Measurements from ENCODE around the gene LARP4B. TPM values are rescaled to one million over a fixed set of nuclear protein-coding genes. Genes with fewer than 3 reads are reported as not detected.

The LARP4B gene
- total RNA-seq, 1 experiment from 2014 or later: 181 TPM

DNA sequence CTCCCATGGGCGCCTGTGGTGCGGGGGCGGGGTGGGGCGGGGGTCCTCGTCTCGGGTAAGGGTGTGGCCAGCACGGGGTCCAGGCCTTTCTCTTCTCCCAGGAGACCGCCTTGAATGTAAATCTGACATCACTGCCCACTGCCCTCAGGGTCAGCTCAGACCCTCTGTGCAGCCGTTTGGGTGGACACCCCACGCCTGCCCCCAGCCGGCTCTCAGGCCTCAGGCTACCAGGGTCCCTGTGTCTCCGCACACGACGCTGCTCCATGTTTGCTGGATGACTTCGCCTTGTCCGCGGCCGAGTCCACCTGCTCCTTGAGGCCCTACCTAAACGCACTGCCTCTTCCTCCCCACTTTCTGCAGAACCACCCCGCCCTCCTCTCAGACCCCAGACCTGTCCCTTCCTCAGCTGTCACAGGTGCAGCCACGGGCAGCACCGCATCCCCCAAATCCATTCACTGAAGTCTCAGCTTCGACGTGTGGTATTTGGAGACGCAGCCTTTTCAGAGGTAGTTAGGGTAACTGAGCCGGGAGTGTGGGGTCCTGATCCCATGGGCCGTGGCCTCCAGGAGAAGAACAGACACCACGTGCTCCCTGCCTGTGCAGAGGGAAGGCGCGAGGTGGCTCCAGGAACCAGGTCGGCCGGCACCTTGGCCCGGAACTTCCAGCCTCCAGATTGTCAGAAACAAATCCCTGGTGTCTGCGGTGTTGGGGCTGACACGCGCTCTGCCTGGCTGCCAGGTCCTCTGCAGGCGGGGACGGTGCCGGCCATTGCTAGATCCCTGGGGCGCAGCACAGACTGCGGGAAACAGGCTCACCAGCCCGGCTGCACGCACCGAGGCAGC lies 144.7 kb downstream of the LARP4B start:
- no peaks in the 10 kb centered on the region for H3K4me1 Mint-ChIP-seq (ENCODE audit: low read depth, unreplicated experiment)
- intact Hi-C loops (cut with micrococcal nuclease; ENCODE audit: unreplicated experiment): loop anchor here (5.0 kb wide), 1 partner anchor 275 kb away; no protein-coding TSS in a partner anchor
- CTCF ChIA-PET: no interaction called here
- BruUV-seq (replicated peaks): no TSS peak
- no peak for DNase-seq
- H3K27ac Mint-ChIP-seq (ENCODE audit: unreplicated experiment): peak overlapping the region; percentile 23
- no peak for TF ChIP-seq CTCF (IDR thresholded peaks at IDR 0.05; ENCODE audit: unreplicated experiment)
- H3K27me3 Mint-ChIP-seq (ENCODE audit: unreplicated experiment): no peaks in the 10 kb centered on the region
- no peak overlapping the region for H3K4me3 Mint-ChIP-seq (ENCODE audit: low read depth, unreplicated experiment)
- H3K9me3 Mint-ChIP-seq (ENCODE audit: low read depth, unreplicated experiment): no peaks in the 10 kb centered on the region
- H3K36me3 Mint-ChIP-seq (ENCODE audit: insufficient read depth, unreplicated experiment): peaks cover 58% of the 10 kb centered on the region

- Mint-ChIP-seq H3K4me3 (ENCODE audit: low read depth, unreplicated experiment) (no peak overlapping the region), H3K27me3 (ENCODE audit: unreplicated experiment) (no peaks in the 10 kb centered on the region)
- CTCF ChIA-PET: interaction anchor here (1.3 kb wide), 1 partner anchor 275 kb away, joined by 6 read pairs; no protein-coding TSS in a partner anchor
These were observed 145.7 kb downstream of the LARP4B start for GRCh38 chr10:785861-786214.

GRCh38 chr10:785089-785860 lies 146.2 kb downstream of the LARP4B start:
- peak overlapping the region; percentile 47 for H3K27ac Mint-ChIP-seq (ENCODE audit: unreplicated experiment)
- intact Hi-C loops (cut with micrococcal nuclease; ENCODE audit: unreplicated experiment): loop anchor here (5.0 kb wide), 1 partner anchor 273 kb away; no protein-coding TSS in a partner anchor
- no peak for TF ChIP-seq CTCF (IDR thresholded peaks at IDR 0.05; ENCODE audit: unreplicated experiment)
- peak overlapping the region; percentile 60 for H3K4me3 Mint-ChIP-seq (ENCODE audit: low read depth, unreplicated experiment)
- peaks cover 62% of the 10 kb centered on the region for H3K36me3 Mint-ChIP-seq (ENCODE audit: insufficient read depth, unreplicated experiment)
- no TSS peak for BruUV-seq (replicated peaks)
- no peak for DNase-seq
- H3K9me3 Mint-ChIP-seq (ENCODE audit: low read depth, unreplicated experiment): no peaks in the 10 kb centered on the region
- no peaks in the 10 kb centered on the region for H3K4me1 Mint-ChIP-seq (ENCODE audit: low read depth, unreplicated experiment)
- no peaks in the 10 kb centered on the region for H3K27me3 Mint-ChIP-seq (ENCODE audit: unreplicated experiment)
- CTCF ChIA-PET: interaction anchor here (1.3 kb wide), 1 partner anchor 274 kb away, joined by 6 read pairs; no protein-coding TSS in a partner anchor

More at GRCh38 chr10:785861-786214, 145.7 kb downstream of the LARP4B start:
- Mint-ChIP-seq H3K36me3 (ENCODE audit: insufficient read depth, unreplicated experiment) (peaks cover 56% of the 10 kb centered on the region), H3K9me3 (ENCODE audit: low read depth, unreplicated experiment) (no peaks in the 10 kb centered on the region), H3K27ac (ENCODE audit: unreplicated experiment) (peak overlapping the region; percentile 47), H3K4me1 (ENCODE audit: low read depth, unreplicated experiment) (no peaks in the 10 kb centered on the region)
- intact Hi-C loops (cut with micrococcal nuclease; ENCODE audit: unreplicated experiment): loop anchor here (5.0 kb wide), 1 partner anchor 274 kb away; no protein-coding TSS in a partner anchor
- DNase-seq: no peak
- no TSS peak for BruUV-seq (replicated peaks)
- no peak for TF ChIP-seq CTCF (IDR thresholded peaks at IDR 0.05; ENCODE audit: unreplicated experiment)

DNA sequence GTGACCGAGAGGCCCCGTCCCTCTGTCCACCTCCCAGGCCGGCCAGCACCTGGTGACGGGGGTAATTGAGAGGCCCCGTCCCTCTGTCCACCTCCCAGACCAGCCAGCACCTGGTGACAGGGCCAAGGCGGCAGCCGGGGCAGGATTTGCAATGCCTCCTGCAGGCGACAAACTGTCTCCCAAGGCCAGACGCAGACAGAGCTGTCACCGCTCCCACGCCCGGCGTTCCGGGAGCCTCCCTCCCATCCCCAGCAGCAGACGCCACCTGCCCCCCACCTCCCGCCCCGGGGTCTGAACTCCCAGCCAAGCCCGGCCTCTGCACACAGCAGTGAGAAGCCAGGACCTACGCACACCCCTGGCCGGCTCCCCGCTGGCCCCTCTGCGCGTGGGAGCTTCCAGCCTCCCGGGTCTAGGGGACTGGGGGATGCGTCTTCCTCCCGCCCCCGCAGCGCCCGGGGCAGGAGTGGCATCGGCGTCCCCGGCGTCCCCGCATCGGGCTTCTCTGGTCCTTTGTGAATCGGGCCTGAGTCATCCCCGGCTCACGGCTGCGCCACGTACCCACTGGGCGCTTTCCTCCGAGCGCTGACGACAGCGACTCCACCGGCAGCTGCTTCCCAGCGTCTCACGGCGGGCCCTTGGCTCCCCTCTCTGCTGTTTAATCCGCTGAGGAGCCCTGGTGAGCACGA lies 147.0 kb downstream of the LARP4B start:
- CTCF ChIA-PET: interaction anchor here (1.3 kb wide), 1 partner anchor 274 kb away, joined by 6 read pairs; no protein-coding TSS in a partner anchor
- intact Hi-C loops (cut with micrococcal nuclease; ENCODE audit: unreplicated experiment): loop anchor here (5.0 kb wide), 2 partner anchors 92 to 272 kb away; no protein-coding TSS in a partner anchor
- H3K4me1 Mint-ChIP-seq (ENCODE audit: low read depth, unreplicated experiment): no peaks in the 10 kb centered on the region
- peak overlapping the region; percentile 47 for H3K27ac Mint-ChIP-seq (ENCODE audit: unreplicated experiment)
- peak; percentile 63 for DNase-seq
- H3K27me3 Mint-ChIP-seq (ENCODE audit: unreplicated experiment): no peaks in the 10 kb centered on the region
- no peaks in the 10 kb centered on the region for H3K9me3 Mint-ChIP-seq (ENCODE audit: low read depth, unreplicated experiment)
- no peak for TF ChIP-seq CTCF (IDR thresholded peaks at IDR 0.05; ENCODE audit: unreplicated experiment)
- peaks cover 62% of the 10 kb centered on the region for H3K36me3 Mint-ChIP-seq (ENCODE audit: insufficient read depth, unreplicated experiment)
- H3K4me3 Mint-ChIP-seq (ENCODE audit: low read depth, unreplicated experiment): peak overlapping the region; percentile 60
- no TSS peak for BruUV-seq (replicated peaks)

Data from Calu3 (cell line).